Measurements from ENCODE around the gene LRRC8A.

Gene LRRC8A

DNA sequence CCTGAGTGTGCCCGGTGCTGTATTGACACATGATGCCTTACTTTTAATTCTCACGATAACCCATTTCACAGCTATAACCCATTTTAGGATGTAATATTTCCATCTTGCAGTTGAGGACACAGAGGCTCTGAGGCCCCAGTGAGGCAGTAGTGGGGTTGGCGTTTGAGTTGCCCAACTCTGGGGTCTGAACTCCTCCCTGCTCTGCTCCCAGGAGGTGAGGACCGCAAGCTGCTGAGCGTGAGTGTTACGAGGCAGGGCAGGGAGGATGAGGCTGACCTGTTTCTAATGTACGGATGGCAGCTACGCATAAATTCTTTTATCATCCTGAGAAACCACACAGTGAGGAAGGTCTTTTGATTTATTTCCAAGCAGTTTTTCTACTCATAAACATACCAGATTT is 11.4 kb downstream of the LRRC8A start:
- H3K4me3 ChIP-seq (ENCODE audit: low read depth, low read length) = no peak overlapping the region
- TF ChIP-seq CTCF (IDR thresholded peaks at IDR 0.05; ENCODE audit: insufficient read depth, low read length, missing control alignments) = no peak
- POLR2A ChIA-PET = no interaction called here
- CTCF ChIA-PET = interaction anchor here (1.0 to 4.0 kb wide), 2 partner anchors 15 to 34 kb away, joined by 4 to 24 read pairs; no protein-coding TSS in a partner anchor
- no peak for DNase-seq (ENCODE audit: low read depth, low spot score)

- CTCF ChIA-PET = interaction anchor here (1.4 kb wide), 1 partner anchor 33 kb away, joined by 3 read pairs; no protein-coding TSS in a partner anchor
- no peak for TF ChIP-seq CTCF (IDR thresholded peaks at IDR 0.05; ENCODE audit: insufficient read depth, low read length, missing control alignments)
- H3K4me3 ChIP-seq (ENCODE audit: low read depth, low read length) = no peak overlapping the region
- DNase-seq (ENCODE audit: low read depth, low spot score) = no peak
- POLR2A ChIA-PET = interaction anchor here (0.6 kb wide), 1 partner anchor 14 kb away, joined by 3 read pairs; no protein-coding TSS in a partner anchor
Measured at GRCh38 chr9:128894764-128895163, 12.8 kb downstream of the LRRC8A start.

DNA sequence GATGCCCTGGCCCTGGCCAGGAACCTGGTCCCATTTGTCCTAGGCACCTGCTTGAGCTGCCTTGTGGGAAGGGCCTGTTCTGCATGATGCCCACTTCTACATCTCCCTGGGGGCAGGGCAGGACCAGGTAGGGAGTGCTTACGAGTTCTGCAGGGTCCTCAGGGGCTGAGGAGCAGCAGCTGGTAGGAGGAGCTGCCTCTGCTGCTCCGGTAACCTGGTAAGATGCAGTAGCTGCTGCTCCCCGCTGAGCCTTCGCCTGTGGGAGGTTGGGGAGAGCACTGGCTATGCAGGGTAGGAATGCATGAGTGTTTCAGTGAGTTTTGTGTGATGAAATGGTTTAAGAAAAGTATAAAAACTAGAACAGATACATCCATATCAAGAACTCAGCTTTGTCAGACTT is 13.6 kb downstream of the LRRC8A start:
- no peak for DNase-seq (ENCODE audit: low read depth, low spot score)
- no peak for TF ChIP-seq CTCF (IDR thresholded peaks at IDR 0.05; ENCODE audit: insufficient read depth, low read length, missing control alignments)
- no peak overlapping the region for H3K4me3 ChIP-seq (ENCODE audit: low read depth, low read length)
- POLR2A ChIA-PET = interaction anchor here (0.6 kb wide), 1 partner anchor 13 kb away, joined by 3 read pairs; no protein-coding TSS in a partner anchor
- CTCF ChIA-PET = interaction anchor here (1.0 to 1.4 kb wide), 2 partner anchors 14 to 34 kb away, joined by 3 to 4 read pairs; no protein-coding TSS in a partner anchor

GRCh38 chr9:128898382-128898781 is 16.4 kb downstream of the LRRC8A start:
- DNase-seq (ENCODE audit: low read depth, low spot score) = no peak
- no peak for TF ChIP-seq CTCF (IDR thresholded peaks at IDR 0.05; ENCODE audit: insufficient read depth, low read length, missing control alignments)
- CTCF ChIA-PET = interaction anchor here (1.2 kb wide), 1 partner anchor 35 kb away, joined by 3 read pairs; no protein-coding TSS in a partner anchor
- no peak overlapping the region for H3K4me3 ChIP-seq (ENCODE audit: low read depth, low read length)
- POLR2A ChIA-PET = no interaction called here

DNA sequence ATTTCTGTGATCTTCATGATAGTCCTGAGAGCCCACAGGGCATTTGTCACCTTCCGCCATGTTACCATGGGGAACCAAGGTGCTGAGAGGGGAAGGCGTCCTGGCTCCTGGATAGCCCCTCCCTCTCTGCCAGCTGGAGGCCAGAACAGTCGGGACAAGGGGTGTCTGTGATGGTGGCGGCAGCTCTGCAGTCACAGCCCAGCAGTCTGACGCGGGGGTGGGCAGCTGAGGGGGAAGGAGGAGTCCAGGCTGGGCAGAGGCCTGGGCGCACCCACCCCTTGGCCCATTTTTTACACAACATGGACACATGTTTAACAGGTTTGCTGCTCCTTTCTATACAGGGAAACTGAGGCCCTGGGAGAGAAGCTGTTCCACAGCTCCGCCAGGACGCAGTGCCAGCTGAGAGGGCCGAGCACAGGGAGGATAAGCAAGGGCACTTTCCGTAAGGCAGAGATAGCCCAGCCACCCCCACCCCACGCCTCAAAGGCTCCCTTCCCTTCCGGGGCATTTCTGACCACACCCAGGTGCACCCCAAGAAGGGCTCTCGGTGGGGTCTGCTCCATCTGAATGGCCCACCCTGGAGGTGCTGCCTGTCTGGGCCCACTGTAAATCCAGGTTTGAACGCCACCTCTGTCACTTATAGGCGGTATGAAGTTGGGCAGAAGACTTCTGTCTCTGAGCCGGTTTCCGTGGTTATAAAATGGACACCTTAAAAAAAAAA is 17.1 kb downstream of the LRRC8A start:
- POLR2A ChIA-PET = no interaction called here
- no peak overlapping the region for H3K4me3 ChIP-seq (ENCODE audit: low read depth, low read length)
- CTCF ChIA-PET = interaction anchor here (1.2 kb wide), 1 partner anchor 36 kb away, joined by 3 read pairs; no protein-coding TSS in a partner anchor
- DNase-seq (ENCODE audit: low read depth, low spot score) = no peak
- TF ChIP-seq CTCF (IDR thresholded peaks at IDR 0.05; ENCODE audit: insufficient read depth, low read length, missing control alignments) = no peak

DNA sequence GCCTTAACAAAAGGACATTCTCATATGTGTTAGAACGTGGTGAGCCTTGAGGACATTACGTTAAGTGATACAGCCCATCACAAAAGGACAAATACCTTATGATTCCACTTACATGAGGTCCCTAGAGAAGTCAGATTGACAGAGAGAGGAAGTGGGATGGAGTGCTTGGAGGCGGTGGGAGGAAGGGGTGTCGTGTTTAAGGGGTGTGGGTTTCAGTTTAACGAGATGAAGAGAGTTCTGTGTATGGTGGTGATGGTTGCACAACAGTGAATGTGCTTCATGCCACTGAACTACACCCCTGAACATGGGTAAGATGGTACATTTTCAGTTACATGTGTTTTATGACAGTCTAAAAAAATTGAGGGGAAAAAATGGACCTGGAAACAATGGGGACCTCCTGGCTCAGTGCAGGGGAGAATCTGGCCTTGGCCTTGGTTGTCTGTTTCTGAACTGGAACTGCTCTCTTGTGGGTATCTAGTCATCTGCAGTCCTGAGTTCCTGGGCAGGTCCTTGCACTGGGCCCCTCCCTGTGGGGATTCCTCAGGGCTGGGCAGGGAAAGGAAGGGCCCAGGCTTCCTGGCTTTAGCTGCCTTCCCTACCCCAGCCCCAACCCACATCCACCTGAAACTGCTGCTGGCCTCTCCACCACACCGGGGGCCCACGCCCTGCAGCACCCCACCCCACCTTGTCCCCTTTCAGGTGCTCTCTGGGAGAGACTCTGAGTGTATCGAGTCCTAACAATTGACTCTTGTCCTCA is 17.8 kb downstream of the LRRC8A start:
- CTCF ChIA-PET = interaction anchor here (0.8 to 1.6 kb wide), 2 partner anchors 10 to 29 kb away, joined by 4 read pairs; no protein-coding TSS in a partner anchor
- no peak for TF ChIP-seq CTCF (IDR thresholded peaks at IDR 0.05; ENCODE audit: insufficient read depth, low read length, missing control alignments)
- POLR2A ChIA-PET = no interaction called here
- no peak for DNase-seq (ENCODE audit: low read depth, low spot score)
- no peak overlapping the region for H3K4me3 ChIP-seq (ENCODE audit: low read depth, low read length)
